ENCODE measurements around the gene SMAD1. TPM values are rescaled to one million over a fixed set of nuclear protein-coding genes. Genes with fewer than 3 reads are reported as not detected.

SMAD1 gene
- total RNA-seq, 1 experiment from 2014 or later, result 15.4 TPM

DNA sequence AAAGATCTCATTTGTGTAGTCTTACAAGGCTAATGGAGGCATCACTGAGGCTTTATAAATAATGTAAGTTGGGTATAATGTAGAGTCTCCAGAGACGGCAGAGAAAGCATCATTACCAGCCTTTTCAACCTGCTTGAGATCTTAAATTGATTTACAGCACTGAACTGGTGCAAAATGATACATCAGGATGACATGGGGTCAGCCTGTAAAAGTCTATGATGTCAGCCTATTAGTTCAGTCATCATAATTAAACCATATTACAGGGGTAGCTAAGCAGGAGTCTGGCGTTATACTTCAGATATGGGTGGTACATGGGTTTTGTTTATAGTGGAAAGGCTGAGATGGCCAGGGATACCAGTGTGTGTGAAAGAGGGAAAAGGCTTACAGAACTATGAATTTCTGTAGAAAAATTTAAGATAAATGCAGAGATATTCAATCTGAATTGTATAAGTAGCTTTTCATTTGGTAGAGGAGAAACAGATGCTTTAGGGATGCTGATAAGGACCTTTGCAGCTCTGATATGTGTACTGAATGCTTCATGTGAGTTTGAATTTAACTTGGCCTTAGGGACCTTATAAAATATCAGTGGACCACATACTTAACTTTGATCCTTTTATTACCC, 2.7 kb downstream of the SMAD1 start (continued):
- no peak for TF ChIP-seq ZNF281 (CRISPR knock-in tag; IDR thresholded peaks at IDR 0.05)
- TF ChIP-seq, protein P1, sequence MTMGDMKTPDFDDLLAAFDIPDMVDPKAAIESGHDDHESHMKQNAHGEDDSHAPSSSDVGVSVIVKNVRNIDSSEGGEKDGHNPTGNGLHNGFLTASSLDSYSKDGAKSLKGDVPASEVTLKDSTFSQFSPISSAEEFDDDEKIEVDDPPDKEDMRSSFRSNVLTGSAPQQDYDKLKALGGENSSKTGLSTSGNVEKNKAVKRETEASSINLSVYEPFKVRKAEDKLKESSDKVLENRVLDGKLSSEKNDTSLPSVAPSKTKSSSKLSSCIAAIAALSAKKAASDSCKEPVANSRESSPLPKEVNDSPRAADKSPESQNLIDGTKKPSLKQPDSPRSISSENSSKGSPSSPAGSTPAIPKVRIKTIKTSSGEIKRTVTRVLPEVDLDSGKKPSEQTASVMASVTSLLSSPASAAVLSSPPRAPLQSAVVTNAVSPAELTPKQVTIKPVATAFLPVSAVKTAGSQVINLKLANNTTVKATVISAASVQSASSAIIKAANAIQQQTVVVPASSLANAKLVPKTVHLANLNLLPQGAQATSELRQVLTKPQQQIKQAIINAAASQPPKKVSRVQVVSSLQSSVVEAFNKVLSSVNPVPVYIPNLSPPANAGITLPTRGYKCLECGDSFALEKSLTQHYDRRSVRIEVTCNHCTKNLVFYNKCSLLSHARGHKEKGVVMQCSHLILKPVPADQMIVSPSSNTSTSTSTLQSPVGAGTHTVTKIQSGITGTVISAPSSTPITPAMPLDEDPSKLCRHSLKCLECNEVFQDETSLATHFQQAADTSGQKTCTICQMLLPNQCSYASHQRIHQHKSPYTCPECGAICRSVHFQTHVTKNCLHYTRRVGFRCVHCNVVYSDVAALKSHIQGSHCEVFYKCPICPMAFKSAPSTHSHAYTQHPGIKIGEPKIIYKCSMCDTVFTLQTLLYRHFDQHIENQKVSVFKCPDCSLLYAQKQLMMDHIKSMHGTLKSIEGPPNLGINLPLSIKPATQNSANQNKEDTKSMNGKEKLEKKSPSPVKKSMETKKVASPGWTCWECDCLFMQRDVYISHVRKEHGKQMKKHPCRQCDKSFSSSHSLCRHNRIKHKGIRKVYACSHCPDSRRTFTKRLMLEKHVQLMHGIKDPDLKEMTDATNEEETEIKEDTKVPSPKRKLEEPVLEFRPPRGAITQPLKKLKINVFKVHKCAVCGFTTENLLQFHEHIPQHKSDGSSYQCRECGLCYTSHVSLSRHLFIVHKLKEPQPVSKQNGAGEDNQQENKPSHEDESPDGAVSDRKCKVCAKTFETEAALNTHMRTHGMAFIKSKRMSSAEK (CRISPR knock-in tag; IDR thresholded peaks at IDR 0.05; ENCODE audit: borderline replicate concordance), result no peak

DNA sequence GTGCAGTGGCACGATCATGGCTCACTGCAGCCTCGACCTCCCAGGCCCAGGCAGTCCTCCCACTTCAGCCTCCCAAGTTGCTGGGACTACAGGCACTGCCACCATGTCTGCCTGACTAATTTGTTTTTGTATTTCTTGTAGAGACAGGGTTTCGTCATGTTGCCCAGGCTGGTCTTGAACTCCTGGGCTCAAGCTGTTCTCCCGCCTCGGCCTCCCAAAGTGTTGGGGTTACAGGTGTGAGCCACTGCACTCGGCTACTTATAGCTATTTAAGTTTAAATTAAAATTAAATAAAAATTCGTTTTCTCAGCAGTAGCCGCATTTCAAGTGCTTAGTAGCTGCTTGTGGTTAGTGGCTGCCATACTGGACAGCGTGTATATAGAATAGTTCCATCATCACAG, 3.5 kb downstream of the SMAD1 start:
- Mint-ChIP-seq H3K36me3 (no peaks in the 10 kb centered on the region), H3K27me3 (ENCODE audit: low read depth) (peaks cover 12% of the 10 kb centered on the region), H3K27ac (no peak overlapping the region), H3K4me1 (peaks cover 20% of the 10 kb centered on the region), H3K9me3 (no peaks in the 10 kb centered on the region), H3K4me3 (no peak overlapping the region)
- DNase-seq (ENCODE audit: low spot score), result no peak
- ATAC-seq, result no peak
- ChIA-PET CTCF (interaction anchor here (1.1 kb wide), 1 partner anchor 72 kb away, joined by 4 read pairs; no protein-coding TSS in a partner anchor), POLR2A (no interaction called here)
- no peak for TF ChIP-seq AR (CRISPR knock-in tag; IDR thresholded peaks at IDR 0.05)
- no peak for TF ChIP-seq FOXP4 (CRISPR knock-in tag; IDR thresholded peaks at IDR 0.05)
- no peak for TF ChIP-seq RORB (CRISPR knock-in tag; IDR thresholded peaks at IDR 0.05)
- TF ChIP-seq, protein P2, sequence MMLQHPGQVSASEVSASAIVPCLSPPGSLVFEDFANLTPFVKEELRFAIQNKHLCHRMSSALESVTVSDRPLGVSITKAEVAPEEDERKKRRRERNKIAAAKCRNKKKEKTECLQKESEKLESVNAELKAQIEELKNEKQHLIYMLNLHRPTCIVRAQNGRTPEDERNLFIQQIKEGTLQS (CRISPR knock-in tag; conservative IDR thresholded peaks at IDR 0.05), result no peak
- no peak for TF ChIP-seq ZNF396 (CRISPR knock-in tag; IDR thresholded peaks at IDR 0.05; ENCODE audit: borderline replicate concordance)
- no peak for TF ChIP-seq CREM (CRISPR knock-in tag; IDR thresholded peaks at IDR 0.05)
- no peak for TF ChIP-seq ZNF263 (CRISPR knock-in tag; IDR thresholded peaks at IDR 0.05; ENCODE audit: low read depth)
- TF ChIP-seq, protein P3, sequence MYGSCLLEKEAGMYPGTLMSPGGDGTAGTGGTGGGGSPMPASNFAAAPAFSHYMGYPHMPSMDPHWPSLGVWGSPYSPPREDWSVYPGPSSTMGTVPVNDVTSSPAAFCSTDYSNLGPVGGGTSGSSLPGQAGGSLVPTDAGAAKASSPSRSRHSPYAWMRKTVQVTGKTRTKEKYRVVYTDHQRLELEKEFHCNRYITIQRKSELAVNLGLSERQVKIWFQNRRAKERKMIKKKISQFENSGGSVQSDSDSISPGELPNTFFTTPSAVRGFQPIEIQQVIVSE (CRISPR knock-in tag; IDR thresholded peaks at IDR 0.05; ENCODE audit: borderline replicate concordance), result no peak
- no peak for TF ChIP-seq USF2 (CRISPR knock-in tag; IDR thresholded peaks at IDR 0.05)
- no peak for TF ChIP-seq FOXK1 (CRISPR knock-in tag; IDR thresholded peaks at IDR 0.05)
- no peak for TF ChIP-seq ELF4 (CRISPR knock-in tag; IDR thresholded peaks at IDR 0.05; ENCODE audit: low read depth)
- no peak for TF ChIP-seq ATF1 (CRISPR knock-in tag; IDR thresholded peaks at IDR 0.05)
- TF ChIP-seq HMGXB4 (CRISPR knock-in tag; IDR thresholded peaks at IDR 0.05), result no peak
- no peak for TF ChIP-seq ZNF671 (CRISPR knock-in tag; IDR thresholded peaks at IDR 0.05)
- no peak for TF ChIP-seq IRF1 (CRISPR knock-in tag; IDR thresholded peaks at IDR 0.05)
- TF ChIP-seq SOX15 (CRISPR knock-in tag; IDR thresholded peaks at IDR 0.05), result no peak
- TF ChIP-seq MXD4 (CRISPR knock-in tag; IDR thresholded peaks at IDR 0.05; ENCODE audit: borderline replicate concordance), result no peak
